Activated CD4-positive, alpha-beta T cell treated with anti-CD3 and anti-CD28 coated beads, Interleukin-10, Interleukin-2, amounts not matched to agents 100 ng/mL and 50 ng/mL, durations not matched to agents 16 hours and 8 hours (primary cell): ENCODE data around the gene DNAH8.

Experiments used
- DNase-seq: peaks from one replicate; pipeline ENCODE4 v3.0.0-alpha.2; 2020

Gene DNAH8

DNA sequence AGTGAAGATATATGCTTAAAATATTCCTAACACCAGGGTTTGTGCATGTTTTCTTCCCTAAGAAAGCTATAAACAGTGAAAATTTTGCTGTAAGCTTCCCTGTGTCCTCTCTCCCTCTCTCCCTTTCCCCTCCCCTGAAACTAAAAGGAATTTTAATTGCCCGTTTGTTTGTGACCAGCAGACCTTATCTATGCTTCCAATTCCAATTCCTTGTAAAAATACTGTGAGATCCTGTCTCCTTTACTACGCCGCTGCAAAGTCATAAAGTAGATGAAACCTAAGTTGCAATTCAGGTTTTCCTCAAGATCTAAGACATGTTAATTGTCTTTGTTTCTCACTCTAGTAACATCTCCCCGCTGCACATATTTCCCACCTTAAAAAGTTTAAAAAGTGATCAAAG, 82.3 kb downstream of the DNAH8 start:
- DNase-seq = no peak

DNA sequence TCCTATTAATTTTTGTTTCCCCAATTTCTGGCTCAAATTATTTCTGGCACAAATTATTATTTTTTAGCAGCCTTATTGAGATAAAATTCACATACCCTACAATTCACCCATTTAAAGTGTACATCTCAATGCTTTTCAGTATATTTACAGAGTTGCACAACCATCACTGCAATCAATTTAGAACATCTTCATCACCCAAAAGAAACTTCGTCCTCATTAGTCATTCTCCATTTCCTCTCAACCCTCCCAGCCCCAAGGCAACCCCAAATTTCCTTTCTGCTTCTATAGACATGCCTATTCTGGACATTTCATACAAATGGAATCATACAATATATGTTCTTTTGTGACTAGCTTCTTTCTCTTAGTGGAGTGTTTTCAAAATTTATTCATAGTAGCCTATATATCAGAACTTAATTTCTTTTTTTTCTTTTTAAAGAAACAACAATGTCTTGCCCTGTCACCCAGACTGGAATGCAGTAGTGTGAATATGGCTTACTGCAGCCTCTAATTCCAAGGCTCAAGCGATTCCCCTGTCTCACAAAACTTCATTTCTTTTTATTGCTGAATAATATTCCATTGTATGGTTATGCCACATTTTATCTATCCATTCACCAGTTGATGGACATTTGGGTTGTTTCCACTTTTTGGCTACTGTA, 84.5 kb downstream of the DNAH8 start:
- DNase-seq = no peak

DNA sequence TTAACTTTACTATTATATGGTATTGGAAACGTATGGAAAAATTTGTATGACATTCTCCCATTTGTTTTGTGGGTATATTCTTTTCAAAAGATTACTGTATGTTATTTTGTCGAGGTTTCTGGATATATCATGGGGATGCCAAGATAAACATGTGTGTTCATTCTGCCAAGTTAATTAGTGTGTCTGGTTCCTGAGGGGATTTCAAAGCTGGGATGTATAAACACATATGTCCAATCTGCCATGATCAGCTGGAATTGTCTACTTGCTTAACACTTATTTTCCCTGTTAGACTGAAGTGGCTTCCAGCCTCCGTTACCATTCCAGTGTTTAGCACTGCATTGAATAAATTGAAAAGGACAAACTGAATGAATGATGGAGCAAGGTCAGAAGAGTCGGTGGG, 86.2 kb downstream of the DNAH8 start:
- DNase-seq = no peak

DNA sequence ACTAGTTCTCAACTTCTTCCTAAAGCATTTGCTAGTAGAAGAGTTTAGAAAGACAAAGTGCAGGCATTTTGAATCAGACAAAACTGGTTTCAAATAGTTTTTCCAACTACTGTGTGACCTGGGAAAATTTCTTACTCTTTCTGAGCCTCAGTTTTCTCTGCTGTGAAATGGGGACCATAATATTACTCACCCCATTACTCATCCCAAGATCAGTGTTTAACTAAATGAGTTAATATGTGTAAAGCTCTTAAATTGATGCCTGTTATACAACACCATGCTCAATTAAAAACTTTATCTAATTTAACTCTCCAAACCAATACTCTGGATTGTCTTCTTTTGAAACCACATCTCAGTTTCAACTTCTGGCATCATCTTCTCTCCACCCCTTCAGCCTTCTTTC, 87.4 kb downstream of the DNAH8 start:
- peak; percentile 26 for DNase-seq

DNA sequence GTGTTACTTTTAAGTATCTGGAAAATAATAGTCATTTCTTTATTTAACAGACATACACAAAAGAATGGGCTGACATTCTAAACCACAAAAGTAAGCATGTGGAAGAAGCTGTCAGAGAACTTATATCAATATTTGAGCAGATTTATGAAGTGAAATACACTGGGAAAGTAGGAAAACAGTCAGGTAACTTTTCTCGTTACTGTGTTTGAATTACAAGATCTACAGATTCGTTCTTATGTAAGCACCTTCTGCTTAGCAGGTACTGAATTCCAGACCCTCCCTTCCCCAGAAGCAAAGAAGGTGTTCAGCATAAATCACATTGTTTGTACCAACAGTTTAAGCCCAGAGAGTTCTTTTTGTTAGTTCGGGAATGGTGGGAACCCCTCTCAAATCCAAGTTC, 88.0 kb downstream of the DNAH8 start:
- DNase-seq = no peak

DNA sequence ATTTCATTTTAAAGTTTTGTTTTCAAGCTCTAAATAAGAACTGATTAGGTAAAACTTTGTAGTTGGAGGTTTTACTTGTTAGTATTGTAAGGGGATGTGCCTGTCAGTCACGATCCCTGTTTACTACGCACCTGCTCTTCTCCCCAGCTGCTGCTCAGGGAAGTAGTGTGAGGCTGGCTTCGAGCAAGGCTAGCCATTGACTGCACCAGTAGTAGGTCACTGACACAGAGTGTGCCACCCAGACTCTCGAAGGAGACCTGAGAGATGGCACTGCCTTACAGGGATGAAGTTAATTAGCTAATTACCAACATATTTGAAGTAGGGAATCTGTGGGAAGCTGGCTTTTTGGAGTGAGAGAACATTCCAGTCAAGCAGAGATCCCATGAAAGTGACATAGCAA, 89.2 kb downstream of the DNAH8 start:
- DNase-seq = no peak

DNA sequence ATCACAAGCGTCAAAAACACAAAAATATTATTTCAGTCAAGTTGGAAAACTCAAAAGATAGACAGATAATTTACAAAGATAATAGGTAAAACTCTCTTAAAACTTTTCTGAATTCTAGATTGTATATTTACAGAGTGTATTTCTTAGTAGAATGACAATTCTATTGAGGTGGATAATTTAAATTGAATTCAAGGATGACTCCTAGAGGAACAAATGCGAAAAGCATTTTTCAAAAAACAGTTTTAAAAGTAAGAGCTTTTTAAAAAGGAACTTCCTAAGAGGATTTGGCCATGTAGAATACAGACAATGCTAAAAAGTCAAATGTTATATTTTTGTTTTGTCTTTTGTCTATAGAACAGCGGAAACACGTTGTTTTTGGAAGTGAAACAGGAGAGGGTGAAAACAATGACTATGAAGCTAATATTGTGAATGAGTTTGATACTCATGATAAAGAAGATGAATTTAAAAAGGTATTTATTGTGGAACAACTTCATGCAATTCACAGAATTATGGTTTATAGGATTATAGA, 90.1 kb downstream of the DNAH8 start:
- no peak for DNase-seq

DNA sequence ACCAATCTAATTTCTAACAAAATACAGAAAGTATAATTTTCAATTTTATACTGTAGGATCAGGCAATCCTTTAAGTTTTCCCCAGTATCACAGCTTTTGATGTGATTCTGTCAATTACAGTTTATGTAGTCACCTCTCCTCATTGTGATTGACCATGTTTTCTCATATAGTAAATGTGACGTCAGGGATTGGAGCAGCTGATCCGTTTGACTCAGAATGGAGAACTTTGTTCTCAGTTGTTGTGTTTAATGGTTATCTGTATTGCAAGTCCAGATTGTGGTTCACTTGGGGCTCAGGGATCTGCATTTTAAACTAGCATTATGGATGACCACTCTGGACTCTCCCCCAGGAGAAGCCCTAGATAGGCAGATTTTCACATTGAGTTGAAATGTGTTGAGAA, 90.6 kb downstream of the DNAH8 start:
- DNase-seq = no peak

DNA sequence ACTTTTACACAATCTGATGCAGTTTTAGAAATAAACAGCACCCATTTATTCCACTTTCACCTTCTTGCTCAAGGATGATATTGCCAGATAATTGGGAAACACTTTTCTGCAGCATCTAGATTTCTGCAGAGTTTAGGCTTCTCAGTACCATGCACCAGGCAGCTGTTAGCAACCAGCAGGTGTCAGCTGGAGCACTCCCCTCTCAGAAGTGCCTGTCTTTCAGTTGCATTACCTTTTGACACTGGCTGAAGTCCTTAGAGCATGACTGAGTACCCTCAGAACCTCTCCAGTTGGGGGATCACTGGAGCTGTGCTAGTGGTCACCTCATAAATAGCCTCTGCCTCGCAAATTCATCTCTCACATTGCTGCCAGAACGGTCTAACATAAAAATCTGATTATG, 91.2 kb downstream of the DNAH8 start:
- no peak for DNase-seq

DNA sequence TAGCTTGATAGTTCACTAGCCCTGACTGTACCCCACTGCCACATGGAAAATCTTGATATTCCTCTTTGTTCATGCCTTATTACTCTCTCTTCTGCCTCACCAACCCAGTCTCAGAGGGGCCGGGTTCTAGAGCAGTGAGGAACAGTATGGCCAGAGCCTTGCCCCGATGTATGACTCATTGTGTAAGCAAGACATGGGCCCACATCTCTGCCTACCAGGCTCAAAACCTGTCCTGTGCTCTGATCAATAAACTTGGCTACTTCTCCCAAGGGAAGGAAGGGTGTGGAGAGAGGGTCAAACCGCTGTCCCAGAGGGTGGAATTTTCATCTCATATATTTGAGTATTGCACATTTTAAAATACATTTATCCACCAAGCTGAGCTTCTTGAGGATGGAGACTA, 91.7 kb downstream of the DNAH8 start:
- no peak for DNase-seq

DNA sequence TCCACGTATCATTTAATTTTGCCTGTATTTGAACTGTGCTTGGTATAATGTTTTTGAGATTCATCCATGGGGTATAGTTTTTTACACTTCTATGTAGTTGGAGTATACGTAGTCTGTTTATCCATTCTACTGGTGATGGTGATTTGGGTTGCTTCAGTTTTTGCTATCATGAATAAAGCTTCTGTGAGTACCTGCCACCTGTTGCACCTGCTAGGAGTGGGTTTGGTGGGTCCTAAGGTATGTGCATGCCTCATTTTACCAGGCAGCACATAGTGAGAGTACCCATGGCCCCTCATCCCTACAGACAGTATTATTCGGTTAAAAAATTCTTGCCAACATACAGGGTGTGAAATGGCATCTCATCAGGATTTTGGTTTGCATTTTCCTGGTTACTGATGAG, 92.9 kb downstream of the DNAH8 start:
- DNase-seq = no peak

DNA sequence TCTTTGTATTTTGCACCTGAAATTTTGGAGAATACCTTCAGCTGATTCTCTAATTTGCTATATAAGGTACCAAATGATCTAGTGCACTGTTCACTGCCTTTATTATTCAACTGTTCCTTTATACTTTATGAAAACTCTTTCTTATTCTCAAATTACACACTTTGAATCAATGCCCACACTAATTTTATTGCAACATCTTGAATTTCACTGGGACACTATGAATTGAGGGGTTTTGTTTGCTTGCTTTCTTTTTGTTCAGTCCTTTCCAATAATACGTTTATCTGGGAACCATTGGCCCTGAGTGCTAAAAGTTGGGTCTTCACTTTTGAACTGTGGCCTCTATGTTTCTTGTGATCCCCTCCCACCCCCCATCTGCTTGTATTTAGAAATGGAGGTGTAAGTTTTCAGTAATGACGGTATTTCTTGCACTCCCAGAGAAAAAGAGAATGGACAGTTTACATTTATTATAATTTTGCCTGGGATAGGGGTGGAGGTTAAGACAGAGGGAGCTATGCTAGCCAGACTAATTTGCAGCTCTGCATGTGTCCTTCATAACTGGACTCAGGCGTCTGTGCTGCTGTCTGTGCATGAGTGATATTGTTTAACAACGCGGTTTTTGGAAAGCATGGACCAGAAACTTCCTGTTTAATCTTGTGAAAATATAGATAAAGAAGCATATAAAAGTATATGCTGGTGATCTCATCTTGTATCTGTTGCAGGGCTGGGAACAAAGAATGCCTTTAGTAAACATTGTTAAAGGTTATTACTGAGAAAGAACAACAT, 98.1 kb downstream of the DNAH8 start:
- DNase-seq = no peak

DNA sequence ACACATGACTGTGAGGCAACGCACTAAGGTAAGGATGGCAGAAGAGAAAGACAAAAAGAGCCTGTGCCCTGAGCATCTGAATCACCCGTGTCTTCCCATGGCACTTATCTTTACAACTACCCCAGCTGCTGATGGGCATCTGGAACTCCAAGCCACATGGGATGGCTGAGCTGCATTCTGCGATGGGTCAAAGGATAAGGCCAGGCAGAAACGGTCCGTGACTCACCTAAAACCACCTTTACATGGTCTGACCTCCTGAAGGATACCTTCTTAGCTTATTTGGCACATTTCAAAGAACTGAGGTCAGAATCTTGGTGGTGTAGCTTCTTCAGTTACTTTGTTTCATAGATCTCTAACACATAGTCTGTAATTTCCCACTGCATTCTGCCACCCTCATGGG, 99.7 kb downstream of the DNAH8 start:
- no peak for DNase-seq

DNA sequence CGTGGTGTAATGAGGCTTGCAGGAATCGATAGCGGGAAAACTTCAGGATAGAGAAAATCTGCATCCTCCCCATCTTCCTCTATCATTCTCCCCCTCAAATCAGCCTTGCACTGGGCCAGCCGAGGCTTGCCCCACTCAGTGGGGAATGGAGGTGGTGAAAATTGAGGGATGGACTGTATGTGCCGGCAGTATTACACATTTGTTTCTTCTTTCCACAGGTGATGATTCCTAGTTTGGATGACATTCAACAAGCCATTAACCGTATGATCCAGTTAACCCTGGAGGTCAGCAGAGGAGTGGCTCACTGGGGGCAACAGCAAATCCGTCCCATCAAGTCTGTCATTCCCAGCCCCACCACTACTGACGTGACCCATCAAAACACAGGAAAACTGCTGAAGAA, 100.1 kb downstream of the DNAH8 start:
- no peak for DNase-seq

DNA sequence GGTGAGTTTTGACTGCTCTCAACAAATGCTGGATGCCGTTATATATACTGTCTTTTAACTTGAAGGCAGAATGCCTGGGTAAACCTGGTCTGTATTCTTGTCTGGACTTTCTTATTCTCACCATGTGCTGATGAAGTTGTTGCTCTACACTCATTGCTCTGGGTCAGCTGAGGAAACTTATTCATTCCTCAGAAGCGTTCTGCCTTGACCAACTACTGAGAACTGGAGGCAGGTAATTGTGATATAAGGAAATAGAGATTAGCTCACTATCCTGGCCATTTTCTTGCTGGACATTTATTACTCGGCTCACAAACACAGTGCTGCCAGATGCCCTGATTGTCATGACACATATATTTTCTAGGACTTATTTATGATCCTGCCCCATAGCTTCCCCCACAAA, 103.6 kb downstream of the DNAH8 start:
- no peak for DNase-seq

DNA sequence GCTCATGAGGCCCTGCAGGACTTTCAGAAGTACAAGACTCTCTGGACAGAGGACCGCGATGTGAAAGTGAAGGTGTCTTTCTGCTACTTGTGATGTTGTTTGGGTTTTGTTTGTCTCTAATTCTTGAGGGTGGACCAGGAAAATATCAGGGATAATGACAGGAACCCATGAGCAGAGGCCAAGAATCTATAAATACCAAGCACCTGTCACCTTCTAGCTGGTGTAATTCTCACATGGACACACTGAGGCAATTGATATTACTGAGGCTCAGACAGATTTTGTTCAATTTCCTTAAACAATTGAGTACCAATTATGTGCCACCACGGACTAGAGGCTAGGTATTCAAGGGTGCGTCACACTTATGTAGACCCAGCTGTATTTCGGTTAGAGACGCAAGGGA, 107.9 kb downstream of the DNAH8 start:
- DNase-seq = no peak

DNA sequence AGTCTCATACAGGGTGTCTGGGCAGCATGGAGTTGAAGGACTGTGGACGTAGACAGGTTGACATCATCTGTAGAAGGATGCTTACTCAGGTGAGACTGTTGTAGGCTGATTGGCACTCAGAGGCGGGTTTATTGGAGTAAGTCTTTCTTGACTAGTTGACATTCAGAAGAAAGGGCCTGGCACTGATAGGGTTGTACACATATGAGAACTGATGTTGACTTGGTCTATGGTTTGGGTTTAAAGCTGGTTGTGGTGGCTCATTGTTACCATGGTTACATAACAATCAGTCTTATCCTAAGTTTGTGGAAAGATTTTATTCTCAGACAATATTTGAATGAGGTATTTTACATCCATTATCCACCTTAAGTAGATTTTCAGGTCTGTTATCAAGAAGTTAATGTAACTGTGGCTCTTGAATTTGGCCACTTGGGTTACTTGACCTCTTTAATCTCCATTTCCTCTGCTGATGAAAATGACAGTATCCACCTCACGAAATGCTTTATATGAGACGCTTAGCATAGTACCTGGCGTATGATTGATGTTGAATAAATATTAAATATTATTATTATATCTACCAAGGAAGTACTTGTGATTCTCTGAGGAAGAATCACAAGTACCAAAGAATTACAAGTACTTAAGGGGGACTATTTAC, 109.3 kb downstream of the DNAH8 start:
- no peak for DNase-seq

DNA sequence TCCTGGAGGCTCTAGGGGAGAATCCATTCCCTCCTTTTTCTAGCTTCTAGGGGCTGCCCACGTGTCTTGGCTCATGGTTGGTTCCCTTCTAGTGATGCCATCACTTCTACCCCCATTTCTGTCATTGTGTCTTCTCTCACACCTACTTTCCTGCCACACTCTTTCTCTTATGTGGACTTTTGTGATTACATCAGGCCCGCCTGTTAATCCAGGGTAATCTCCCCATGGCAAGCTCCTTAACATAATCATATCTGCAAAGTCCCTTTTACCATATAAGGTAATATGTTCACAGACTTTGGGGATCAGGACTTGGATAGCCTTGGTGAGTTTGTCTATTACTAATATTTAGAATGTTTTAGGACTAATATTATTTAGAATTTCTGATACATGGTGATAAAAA, 111.9 kb downstream of the DNAH8 start:
- DNase-seq = no peak

DNA sequence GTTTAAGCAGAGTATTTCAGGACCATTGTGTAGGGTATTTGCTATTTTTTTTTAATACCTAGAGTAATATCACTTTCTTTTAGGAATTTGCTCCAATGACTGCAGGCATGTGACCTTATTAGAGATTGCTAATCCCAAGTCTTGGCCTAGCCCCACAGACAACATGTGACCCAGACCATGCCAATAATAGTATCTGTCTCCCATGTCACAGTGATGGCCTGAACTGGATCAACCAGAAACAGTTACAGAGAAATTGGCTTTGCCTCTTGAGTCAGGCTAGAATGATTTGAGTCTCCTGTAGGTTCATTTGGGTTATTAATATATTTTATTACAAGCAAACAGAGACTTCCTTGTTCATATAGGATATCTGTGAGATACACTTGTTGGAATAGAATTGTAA, 116.8 kb downstream of the DNAH8 start:
- no peak for DNase-seq

DNA sequence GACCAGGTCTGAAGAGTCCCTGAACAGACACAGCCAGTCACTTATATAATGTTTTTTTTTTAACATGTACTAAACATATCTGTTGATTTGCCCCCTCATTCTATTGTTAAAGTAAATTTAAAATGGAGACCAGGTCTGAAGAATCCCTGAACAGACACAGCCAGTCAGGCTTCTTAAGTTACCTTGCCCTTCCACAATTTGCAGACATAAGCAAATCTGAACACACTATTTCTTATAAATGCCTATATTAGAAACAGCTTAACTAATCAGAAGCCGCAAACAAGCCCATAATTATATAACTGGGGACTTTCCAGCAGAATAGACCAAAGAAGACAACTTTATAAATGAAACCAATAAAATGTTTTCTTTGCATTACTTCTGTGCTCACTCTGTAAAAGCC, 118.2 kb downstream of the DNAH8 start:
- DNase-seq = no peak

DNA sequence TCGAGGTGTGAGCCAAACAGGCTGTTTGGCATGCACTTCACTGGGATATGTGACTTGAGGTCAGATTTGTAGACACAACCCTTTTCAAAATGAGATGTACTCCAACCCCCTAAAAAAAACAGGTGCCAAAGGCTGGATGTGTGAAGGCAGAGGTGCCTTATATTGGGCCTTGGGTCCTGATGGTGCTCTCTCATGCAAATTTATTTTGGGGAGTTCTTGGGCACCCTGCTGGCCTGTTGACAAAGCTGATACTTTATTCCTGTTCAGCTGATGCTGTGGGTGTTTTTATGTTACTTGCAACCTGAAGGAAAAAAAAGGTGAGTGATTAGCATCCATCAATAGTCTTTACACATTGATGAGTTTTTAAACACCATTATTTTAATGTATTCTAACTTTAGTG, 121.5 kb downstream of the DNAH8 start:
- DNase-seq = no peak

DNA sequence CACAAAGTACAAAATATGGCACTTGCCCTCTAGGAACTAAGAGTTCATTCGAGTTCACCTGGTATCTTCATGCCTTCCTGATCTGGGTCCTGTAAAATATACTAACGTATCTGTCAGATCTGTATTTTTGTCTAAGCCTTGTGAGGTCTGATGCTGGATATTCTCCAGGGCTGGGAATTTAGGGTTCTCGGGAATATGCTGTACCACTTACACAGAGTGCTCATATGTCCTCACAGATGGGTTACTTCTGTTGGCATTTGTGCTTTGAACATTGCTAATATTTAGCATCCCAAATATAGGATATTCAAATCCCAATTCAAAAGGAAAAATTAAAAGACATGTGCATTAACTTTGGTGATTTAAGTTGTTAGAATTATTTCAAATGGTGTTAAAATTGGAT, 122.0 kb downstream of the DNAH8 start:
- no peak for DNase-seq

DNA sequence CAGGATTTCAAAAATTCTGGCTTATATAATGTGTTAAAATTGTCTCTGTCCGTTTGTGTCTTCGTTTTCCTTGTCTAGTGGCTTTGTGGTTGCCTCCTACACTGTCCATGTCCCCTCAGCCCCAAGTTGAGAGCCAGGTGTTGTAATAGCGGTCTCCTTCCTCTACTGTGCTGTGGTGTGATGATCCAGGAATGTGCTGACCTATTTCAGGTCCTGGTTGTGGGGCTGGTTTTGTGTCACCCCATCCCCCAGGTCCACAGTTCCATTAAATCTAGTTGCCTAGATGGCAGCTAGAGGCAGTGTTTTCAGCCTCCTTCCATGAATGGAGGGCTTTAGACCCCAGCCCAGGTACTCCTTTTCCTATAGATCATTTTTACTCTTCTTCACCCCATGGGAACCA, 128.7 kb downstream of the DNAH8 start:
- no peak for DNase-seq

DNA sequence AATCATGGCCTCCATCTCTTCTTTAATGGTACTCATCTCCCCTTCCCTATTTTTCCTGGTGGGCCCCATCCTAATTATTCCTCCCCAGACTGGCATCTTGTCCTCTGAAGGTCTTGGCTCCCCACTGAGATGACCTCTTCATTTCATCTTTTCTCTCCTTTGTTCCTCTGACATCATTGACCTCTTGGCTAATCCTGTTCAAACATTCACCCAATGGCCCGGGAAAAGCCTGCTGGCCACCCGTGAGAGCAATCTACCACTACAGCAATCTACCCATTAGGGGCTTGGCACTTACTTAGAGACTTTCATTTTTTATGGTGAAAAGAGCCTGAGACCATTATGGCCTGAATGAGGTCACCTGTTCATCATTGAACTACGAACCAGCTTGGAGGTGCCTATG, 130.8 kb downstream of the DNAH8 start:
- DNase-seq = no peak
